ENCODE results near the gene TARP.
"Not testable (repeated sequence)": the region's sequence is repeated elsewhere in the genome, so short reads cannot be mapped to it uniquely, and the experiment has no call there.

Gene TARP

GRCh38 chr7:38265958-38266357 lies 7.5 kb downstream of the TARP start:
- H3K23ac ChIP-seq (ENCODE audit: low read length); H3K79me1 ChIP-seq (ENCODE audit: low read length); H3K27ac ChIP-seq (ENCODE audit: low read depth, low read length); H3K27me3 ChIP-seq (ENCODE audit: insufficient read depth, low read length, poor library complexity); H2BK120ac ChIP-seq (ENCODE audit: low read depth, low read length); H3K4me1 ChIP-seq (ENCODE audit: control insufficient read depth, low read depth, low read length); H2BK15ac ChIP-seq (replicated peaks; ENCODE audit: low read depth); H2AK5ac ChIP-seq (ENCODE audit: low read length); H3K4me2 ChIP-seq (ENCODE audit: low read length); H3K36me3 ChIP-seq (ENCODE audit: control insufficient read depth, insufficient read depth, low read length); H3K4ac ChIP-seq (ENCODE audit: low read depth, low read length); H3K9ac ChIP-seq (ENCODE audit: low read length); H4K5ac ChIP-seq (ENCODE audit: low read length); H4K8ac ChIP-seq (ENCODE audit: low read depth, low read length); H3K4me3 ChIP-seq (ENCODE audit: low read length); H3K79me2 ChIP-seq (ENCODE audit: control insufficient read depth, insufficient read depth, low read length); DNase-seq; H3K56ac ChIP-seq (ENCODE audit: low read length); H2BK5ac ChIP-seq (ENCODE audit: low read length); H3K18ac ChIP-seq (ENCODE audit: low read length): not testable (repeated sequence)
- WGBS (ENCODE audit: extremely low coverage, insufficient coverage, low lambda C conversion rate), result 100% methylated on average over 2 of the region's 3 CpGs

GRCh38 chr7:38264602-38265001 lies 8.8 kb downstream of the TARP start:
- not testable (repeated sequence) for H3K36me3 ChIP-seq (ENCODE audit: control insufficient read depth, insufficient read depth, low read length); H3K56ac ChIP-seq (ENCODE audit: low read length); H3K79me1 ChIP-seq (ENCODE audit: low read length); H2BK15ac ChIP-seq (replicated peaks; ENCODE audit: low read depth); H4K8ac ChIP-seq (ENCODE audit: low read depth, low read length); H3K4me1 ChIP-seq (ENCODE audit: control insufficient read depth, low read depth, low read length); H3K4me3 ChIP-seq (ENCODE audit: low read length); H2BK120ac ChIP-seq (ENCODE audit: low read depth, low read length); H3K4ac ChIP-seq (ENCODE audit: low read depth, low read length); H3K27ac ChIP-seq (ENCODE audit: low read depth, low read length); DNase-seq; H2AK5ac ChIP-seq (ENCODE audit: low read length); H3K18ac ChIP-seq (ENCODE audit: low read length); H3K4me2 ChIP-seq (ENCODE audit: low read length); H2BK5ac ChIP-seq (ENCODE audit: low read length); H3K9ac ChIP-seq (ENCODE audit: low read length); H3K23ac ChIP-seq (ENCODE audit: low read length); H3K79me2 ChIP-seq (ENCODE audit: control insufficient read depth, insufficient read depth, low read length); H4K5ac ChIP-seq (ENCODE audit: low read length); H3K27me3 ChIP-seq (ENCODE audit: insufficient read depth, low read length, poor library complexity)
- WGBS (ENCODE audit: extremely low coverage, insufficient coverage, low lambda C conversion rate), result no CpG with 5 or more reads among the region's 1 CpG

GRCh38 chr7:38263274-38263673 lies 10.2 kb downstream of the TARP start:
- H2BK15ac ChIP-seq (replicated peaks; ENCODE audit: low read depth); H3K79me1 ChIP-seq (ENCODE audit: low read length); H3K36me3 ChIP-seq (ENCODE audit: control insufficient read depth, insufficient read depth, low read length); DNase-seq; H2BK120ac ChIP-seq (ENCODE audit: low read depth, low read length); H3K4me3 ChIP-seq (ENCODE audit: low read length); H4K5ac ChIP-seq (ENCODE audit: low read length); H3K4me1 ChIP-seq (ENCODE audit: control insufficient read depth, low read depth, low read length); H3K23ac ChIP-seq (ENCODE audit: low read length); H3K79me2 ChIP-seq (ENCODE audit: control insufficient read depth, insufficient read depth, low read length); H3K18ac ChIP-seq (ENCODE audit: low read length); H3K4me2 ChIP-seq (ENCODE audit: low read length); H3K56ac ChIP-seq (ENCODE audit: low read length); H3K9ac ChIP-seq (ENCODE audit: low read length); H3K27ac ChIP-seq (ENCODE audit: low read depth, low read length); H3K27me3 ChIP-seq (ENCODE audit: insufficient read depth, low read length, poor library complexity); H2AK5ac ChIP-seq (ENCODE audit: low read length); H4K8ac ChIP-seq (ENCODE audit: low read depth, low read length); H2BK5ac ChIP-seq (ENCODE audit: low read length); H3K4ac ChIP-seq (ENCODE audit: low read depth, low read length): not testable (repeated sequence)
- WGBS (ENCODE audit: extremely low coverage, insufficient coverage, low lambda C conversion rate), result no CpG with 5 or more reads among the region's 1 CpG

- Histone ChIP-seq H3K27me3 (ENCODE audit: insufficient read depth, low read length, poor library complexity) (no peaks in the 10 kb centered on the region), H3K23ac (ENCODE audit: low read length) (no peak overlapping the region), H4K5ac (ENCODE audit: low read length) (no peak overlapping the region), H3K36me3 (ENCODE audit: control insufficient read depth, insufficient read depth, low read length) (no peaks in the 10 kb centered on the region), H3K79me2 (ENCODE audit: control insufficient read depth, insufficient read depth, low read length) (no peaks in the 10 kb centered on the region), H2BK120ac (ENCODE audit: low read depth, low read length) (no peak overlapping the region), H2BK5ac (ENCODE audit: low read length) (no peak overlapping the region), H3K27ac (ENCODE audit: low read depth, low read length) (no peak overlapping the region), H3K56ac (ENCODE audit: low read length) (no peak overlapping the region), H3K4me2 (ENCODE audit: low read length) (no peak overlapping the region), H3K9ac (ENCODE audit: low read length) (no peak overlapping the region), H2AK5ac (ENCODE audit: low read length) (no peak overlapping the region), H3K18ac (ENCODE audit: low read length) (no peak overlapping the region), H3K4me1 (ENCODE audit: control insufficient read depth, low read depth, low read length) (no peaks in the 10 kb centered on the region), H4K8ac (ENCODE audit: low read depth, low read length) (no peak overlapping the region), H2BK15ac (replicated peaks; ENCODE audit: low read depth) (no peak overlapping the region), H3K4me3 (ENCODE audit: low read length) (no peak overlapping the region), H3K4ac (ENCODE audit: low read depth, low read length) (no peak overlapping the region), H3K79me1 (ENCODE audit: low read length) (no peaks in the 10 kb centered on the region)
- DNase-seq, result no peak
- no CpG with 5 or more reads among the region's 5 CpGs for WGBS (ENCODE audit: extremely low coverage, insufficient coverage, low lambda C conversion rate)
Measured at GRCh38 chr7:38262545-38262944, 10.9 kb downstream of the TARP start.

- H2AK5ac ChIP-seq (ENCODE audit: low read length); H3K79me1 ChIP-seq (ENCODE audit: low read length); H3K27me3 ChIP-seq (ENCODE audit: insufficient read depth, low read length, poor library complexity); H3K4me2 ChIP-seq (ENCODE audit: low read length); H3K18ac ChIP-seq (ENCODE audit: low read length); H4K8ac ChIP-seq (ENCODE audit: low read depth, low read length); DNase-seq; H3K4me1 ChIP-seq (ENCODE audit: control insufficient read depth, low read depth, low read length); H2BK120ac ChIP-seq (ENCODE audit: low read depth, low read length); H3K23ac ChIP-seq (ENCODE audit: low read length); H3K56ac ChIP-seq (ENCODE audit: low read length); H3K36me3 ChIP-seq (ENCODE audit: control insufficient read depth, insufficient read depth, low read length); H3K4ac ChIP-seq (ENCODE audit: low read depth, low read length); H3K9ac ChIP-seq (ENCODE audit: low read length); H2BK15ac ChIP-seq (replicated peaks; ENCODE audit: low read depth); H4K5ac ChIP-seq (ENCODE audit: low read length); H3K27ac ChIP-seq (ENCODE audit: low read depth, low read length); H3K79me2 ChIP-seq (ENCODE audit: control insufficient read depth, insufficient read depth, low read length); H2BK5ac ChIP-seq (ENCODE audit: low read length); H3K4me3 ChIP-seq (ENCODE audit: low read length): not testable (repeated sequence)
- WGBS (ENCODE audit: extremely low coverage, insufficient coverage, low lambda C conversion rate), result 100% methylated on average over 1 of the region's 2 CpGs
Measured at GRCh38 chr7:38262026-38262425, 11.4 kb downstream of the TARP start.

GRCh38 chr7:38261601-38262000 lies 11.8 kb downstream of the TARP start:
- not testable (repeated sequence) for H3K4me1 ChIP-seq (ENCODE audit: control insufficient read depth, low read depth, low read length); H2AK5ac ChIP-seq (ENCODE audit: low read length); DNase-seq; H3K27me3 ChIP-seq (ENCODE audit: insufficient read depth, low read length, poor library complexity); H4K8ac ChIP-seq (ENCODE audit: low read depth, low read length); H3K23ac ChIP-seq (ENCODE audit: low read length); H2BK5ac ChIP-seq (ENCODE audit: low read length); H3K36me3 ChIP-seq (ENCODE audit: control insufficient read depth, insufficient read depth, low read length); H3K4ac ChIP-seq (ENCODE audit: low read depth, low read length); H3K56ac ChIP-seq (ENCODE audit: low read length); H3K79me1 ChIP-seq (ENCODE audit: low read length); H2BK120ac ChIP-seq (ENCODE audit: low read depth, low read length); H3K79me2 ChIP-seq (ENCODE audit: control insufficient read depth, insufficient read depth, low read length); H3K4me3 ChIP-seq (ENCODE audit: low read length); H3K4me2 ChIP-seq (ENCODE audit: low read length); H3K27ac ChIP-seq (ENCODE audit: low read depth, low read length); H3K9ac ChIP-seq (ENCODE audit: low read length); H3K18ac ChIP-seq (ENCODE audit: low read length); H4K5ac ChIP-seq (ENCODE audit: low read length); H2BK15ac ChIP-seq (replicated peaks; ENCODE audit: low read depth)
- WGBS (ENCODE audit: extremely low coverage, insufficient coverage, low lambda C conversion rate), result no CpG with 5 or more reads among the region's 12 CpGs

Data from mesendoderm (in vitro differentiated cells).